ENCODE measurements around the gene CACNB2. TPM values are rescaled to one million over a fixed set of nuclear protein-coding genes. Genes with fewer than 3 reads are reported as not detected.

The CACNB2 gene
- total RNA-seq, 1 experiment from 2014 or later = not detected

- Histone ChIP-seq H2AFZ (no peak overlapping the region), H3K27ac (no peak overlapping the region), H3K4me2 (no peak overlapping the region), H3K79me2 (ENCODE audit: low read depth) (no peaks in the 10 kb centered on the region), H3K9me2 (ENCODE audit: insufficient read depth) (no peaks in the 10 kb centered on the region), H3K27me3 (ENCODE audit: insufficient read depth, low read depth) (no peaks in the 10 kb centered on the region), H3K9me3 (ENCODE audit: insufficient read depth, low read depth) (no peaks in the 10 kb centered on the region), H3K4me1 (replicated peaks; ENCODE audit: insufficient read depth) (no peaks in the 10 kb centered on the region), H3K4me3 (no peak overlapping the region), H3K36me3 (ENCODE audit: low read depth) (no peaks in the 10 kb centered on the region), H4K20me1 (ENCODE audit: insufficient read depth) (no peaks in the 10 kb centered on the region), H3F3A (ENCODE audit: insufficient read depth, low read depth) (no peaks in the 10 kb centered on the region)
- no peak for DNase-seq
- POLR2A ChIA-PET (ENCODE audit: unreplicated experiment) = no interaction called here
- no TSS peak for BruUV-seq (replicated peaks)
- intact Hi-C loops (cut with micrococcal nuclease; ENCODE audit: unreplicated experiment) = no loop called here
- TF ChIP-seq EZH2 (IDR thresholded peaks at IDR 0.05; ENCODE audit: low read depth) = no peak
- TF ChIP-seq CTCF (conservative IDR thresholded peaks at IDR 0.05) = no peak
- CTCF ChIA-PET = no interaction called here
Observed at GRCh38 chr10:18514537-18514936, 374.3 kb downstream of the CACNB2 start.

- ChIA-PET CTCF (no interaction called here), POLR2A (ENCODE audit: unreplicated experiment) (interaction anchor here (0.7 kb wide), 1 partner anchor 728 kb away, joined by 5 read pairs; no protein-coding TSS in a partner anchor)
- Histone ChIP-seq H3F3A (ENCODE audit: insufficient read depth, low read depth) (no peaks in the 10 kb centered on the region), H3K4me3 (no peak overlapping the region), H3K9me3 (ENCODE audit: insufficient read depth, low read depth) (no peaks in the 10 kb centered on the region), H3K27ac (no peak overlapping the region), H4K20me1 (ENCODE audit: insufficient read depth) (no peaks in the 10 kb centered on the region), H3K4me2 (no peak overlapping the region), H3K27me3 (ENCODE audit: insufficient read depth, low read depth) (no peaks in the 10 kb centered on the region), H3K79me2 (ENCODE audit: low read depth) (no peaks in the 10 kb centered on the region), H3K4me1 (replicated peaks; ENCODE audit: insufficient read depth) (no peaks in the 10 kb centered on the region), H3K36me3 (ENCODE audit: low read depth) (no peaks in the 10 kb centered on the region), H2AFZ (no peak overlapping the region), H3K9me2 (ENCODE audit: insufficient read depth) (no peaks in the 10 kb centered on the region)
- BruUV-seq (replicated peaks) = no TSS peak
- intact Hi-C loops (cut with micrococcal nuclease; ENCODE audit: unreplicated experiment) = no loop called here
- TF ChIP-seq CTCF (conservative IDR thresholded peaks at IDR 0.05) (no peak), EZH2 (IDR thresholded peaks at IDR 0.05; ENCODE audit: low read depth) (no peak)
- no peak for DNase-seq
Observed at GRCh38 chr10:18516851-18517250, 376.6 kb downstream of the CACNB2 start.

GRCh38 chr10:18523025-18523424, 382.8 kb downstream of the CACNB2 start:
- H3K27ac ChIP-seq = no peak overlapping the region
- no peaks in the 10 kb centered on the region for H3F3A ChIP-seq (ENCODE audit: insufficient read depth, low read depth)
- H3K27me3 ChIP-seq (ENCODE audit: insufficient read depth, low read depth) = no peaks in the 10 kb centered on the region
- H3K4me3 ChIP-seq = no peak overlapping the region
- H3K9me3 ChIP-seq (ENCODE audit: insufficient read depth, low read depth) = no peaks in the 10 kb centered on the region
- no TSS peak for BruUV-seq (replicated peaks)
- intact Hi-C loops (cut with micrococcal nuclease; ENCODE audit: unreplicated experiment) = no loop called here
- no peak for DNase-seq
- no peak overlapping the region for H2AFZ ChIP-seq
- no peaks in the 10 kb centered on the region for H3K4me1 ChIP-seq (replicated peaks; ENCODE audit: insufficient read depth)
- H3K9me2 ChIP-seq (ENCODE audit: insufficient read depth) = no peaks in the 10 kb centered on the region
- H4K20me1 ChIP-seq (ENCODE audit: insufficient read depth) = no peaks in the 10 kb centered on the region
- TF ChIP-seq CTCF (conservative IDR thresholded peaks at IDR 0.05) = no peak
- TF ChIP-seq EZH2 (IDR thresholded peaks at IDR 0.05; ENCODE audit: low read depth) = no peak
- ChIA-PET POLR2A (ENCODE audit: unreplicated experiment) (no interaction called here), CTCF (no interaction called here)
- H3K4me2 ChIP-seq = no peak overlapping the region
- no peaks in the 10 kb centered on the region for H3K79me2 ChIP-seq (ENCODE audit: low read depth)
- no peaks in the 10 kb centered on the region for H3K36me3 ChIP-seq (ENCODE audit: low read depth)
